Sigmoid colon (tissue), 4 donors: Measurements from ENCODE around the gene PPM1M.

Experiments used
- POLR2AphosphoS5 ChIP-seq, 4 donors: sonication (generic); formaldehyde crosslinking; IDR thresholded peaks; one replicate each; pipeline ENCODE4 v1.6.1; 2017; ENCODE audit warnings: antibody characterized with exemption in 4 of 4
- TF ChIP-seq, protein P1 (sequence below), 4 experiments: fragments of 450-650 bp in 3 of 4; fragments of 200-600 bp in 1 of 4; IDR thresholded peaks; one replicate each; pipeline ENCODE4 v1.5.1; 2016 to 2019; ENCODE audit warnings: antibody characterized with exemption in 4 of 4, mild to moderate bottlenecking in 3 of 4, moderate library complexity in 2 of 4

DNA sequence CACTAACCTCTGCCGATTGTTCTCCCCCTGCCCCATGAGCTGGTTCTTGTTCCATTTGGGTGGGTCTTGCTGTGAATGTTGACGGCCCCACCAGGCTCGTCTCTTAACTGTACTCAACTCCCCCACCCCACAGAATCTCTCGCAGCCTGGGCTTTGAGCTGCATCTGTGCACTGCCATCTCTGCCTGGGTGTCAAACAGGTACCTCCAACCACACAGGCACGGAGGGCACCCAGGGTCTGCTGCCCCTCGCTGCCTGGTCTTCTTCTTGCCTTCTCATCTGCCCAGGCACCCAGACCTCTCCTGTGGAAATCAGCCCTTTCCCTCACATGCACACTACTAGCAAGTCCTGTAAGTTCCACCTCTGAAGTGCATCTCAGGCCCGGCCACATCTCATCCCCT lies 30.2 kb upstream of the PPM1M start:
- TF ChIP-seq, protein P1, sequence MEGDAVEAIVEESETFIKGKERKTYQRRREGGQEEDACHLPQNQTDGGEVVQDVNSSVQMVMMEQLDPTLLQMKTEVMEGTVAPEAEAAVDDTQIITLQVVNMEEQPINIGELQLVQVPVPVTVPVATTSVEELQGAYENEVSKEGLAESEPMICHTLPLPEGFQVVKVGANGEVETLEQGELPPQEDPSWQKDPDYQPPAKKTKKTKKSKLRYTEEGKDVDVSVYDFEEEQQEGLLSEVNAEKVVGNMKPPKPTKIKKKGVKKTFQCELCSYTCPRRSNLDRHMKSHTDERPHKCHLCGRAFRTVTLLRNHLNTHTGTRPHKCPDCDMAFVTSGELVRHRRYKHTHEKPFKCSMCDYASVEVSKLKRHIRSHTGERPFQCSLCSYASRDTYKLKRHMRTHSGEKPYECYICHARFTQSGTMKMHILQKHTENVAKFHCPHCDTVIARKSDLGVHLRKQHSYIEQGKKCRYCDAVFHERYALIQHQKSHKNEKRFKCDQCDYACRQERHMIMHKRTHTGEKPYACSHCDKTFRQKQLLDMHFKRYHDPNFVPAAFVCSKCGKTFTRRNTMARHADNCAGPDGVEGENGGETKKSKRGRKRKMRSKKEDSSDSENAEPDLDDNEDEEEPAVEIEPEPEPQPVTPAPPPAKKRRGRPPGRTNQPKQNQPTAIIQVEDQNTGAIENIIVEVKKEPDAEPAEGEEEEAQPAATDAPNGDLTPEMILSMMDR (IDR thresholded peaks at IDR 0.05) = no peak
- no peak for TF ChIP-seq POLR2AphosphoS5 (IDR thresholded peaks at IDR 0.05)
